Measurements from ENCODE around the gene HDAC9.

The HDAC9 gene

DNA sequence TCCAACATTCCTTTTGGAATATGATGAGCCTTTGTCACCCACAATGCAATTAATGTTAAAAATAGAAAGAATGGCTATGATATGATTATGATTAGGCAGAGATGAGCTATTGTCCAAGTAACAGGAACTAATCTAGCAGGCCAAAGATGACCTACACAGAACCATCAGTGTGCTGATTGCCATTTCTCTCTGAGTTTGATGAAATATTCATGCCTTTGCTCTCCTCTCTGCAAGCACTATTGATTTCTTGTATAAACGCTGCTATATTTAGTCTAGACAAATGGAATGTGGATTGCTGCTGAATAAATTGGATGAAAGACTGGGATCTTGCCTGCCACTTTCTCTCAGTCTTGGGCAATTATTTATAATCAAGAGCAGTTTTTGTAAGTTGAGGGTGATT, 85.4 kb downstream of the HDAC9 start:
- DNase-seq = peak in 2 of 51 donors; percentile 20 to 33

GRCh38 chr7:18583305-18583704, 87.8 kb downstream of the HDAC9 start:
- DNase-seq = no peak

DNA sequence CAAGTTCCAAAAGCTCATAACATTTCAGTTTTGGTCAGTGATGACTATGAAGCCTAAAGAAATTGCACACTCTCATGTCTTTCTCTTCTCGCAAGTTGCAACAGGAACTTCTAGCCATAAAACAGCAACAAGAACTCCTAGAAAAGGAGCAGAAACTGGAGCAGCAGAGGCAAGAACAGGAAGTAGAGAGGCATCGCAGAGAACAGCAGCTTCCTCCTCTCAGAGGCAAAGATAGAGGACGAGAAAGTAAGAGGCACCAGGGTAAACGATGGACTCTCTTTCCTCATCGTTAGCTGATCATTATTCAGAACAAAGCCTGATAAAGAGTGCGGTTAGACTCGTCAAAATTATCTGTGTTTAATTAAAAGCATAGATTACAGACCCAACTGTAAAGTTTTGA, 94.7 kb downstream of the HDAC9 start:
- DNase-seq = no peak

GRCh38 chr7:18590744-18591340, 95.3 kb downstream of the HDAC9 start:
- no peak for DNase-seq

DNA sequence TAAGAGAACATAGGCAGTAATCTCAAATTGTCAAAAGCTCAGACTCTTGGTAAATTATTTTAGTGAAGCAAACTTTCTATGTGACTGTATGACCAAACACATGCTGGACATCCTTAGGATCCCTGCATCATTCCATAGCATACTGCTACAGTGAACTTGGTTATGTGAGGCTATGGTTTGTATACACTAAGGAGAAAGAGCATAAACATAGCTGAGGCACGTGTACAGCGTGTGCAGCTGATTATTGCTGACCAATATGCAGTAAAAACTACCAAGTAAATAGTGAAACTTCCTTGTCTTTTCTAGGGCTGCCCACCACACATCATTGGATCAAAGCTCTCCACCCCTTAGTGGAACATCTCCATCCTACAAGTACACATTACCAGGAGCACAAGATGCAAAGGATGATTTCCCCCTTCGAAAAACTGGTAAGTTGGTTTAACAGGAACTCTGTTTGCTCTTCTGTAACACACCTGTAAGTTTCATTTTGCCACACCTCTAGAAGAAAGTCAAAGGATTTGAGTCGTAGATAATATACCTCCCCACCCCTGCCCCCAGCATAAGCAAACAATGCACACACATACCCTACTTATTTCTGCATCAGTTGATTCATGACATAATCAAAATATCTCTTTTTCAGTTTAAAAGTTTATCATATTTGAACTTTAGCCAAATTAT, 98.2 kb downstream of the HDAC9 start:
- no peak for DNase-seq

DNA sequence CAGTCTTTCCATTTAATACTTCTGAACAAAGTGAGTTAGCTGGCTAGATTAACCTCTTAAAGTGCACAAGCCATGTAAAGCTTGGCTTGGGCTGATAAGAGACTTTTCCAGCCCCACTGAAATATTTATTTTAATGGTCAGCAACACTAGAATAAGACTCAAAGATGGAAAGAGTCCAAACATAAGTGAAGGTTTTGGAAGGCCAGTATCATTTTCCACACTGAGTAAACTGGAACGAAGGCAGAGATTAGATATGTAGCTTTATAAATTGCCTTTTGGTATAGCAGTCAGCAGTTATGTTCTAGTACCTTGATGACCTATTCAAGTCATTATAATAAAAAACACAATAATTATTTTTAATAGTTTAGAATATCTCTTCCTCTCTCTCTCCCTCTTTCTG, 102.2 kb downstream of the HDAC9 start:
- DNase-seq = no peak

GRCh38 chr7:18607025-18607424, 111.5 kb downstream of the HDAC9 start:
- DNase-seq = no peak

DNA sequence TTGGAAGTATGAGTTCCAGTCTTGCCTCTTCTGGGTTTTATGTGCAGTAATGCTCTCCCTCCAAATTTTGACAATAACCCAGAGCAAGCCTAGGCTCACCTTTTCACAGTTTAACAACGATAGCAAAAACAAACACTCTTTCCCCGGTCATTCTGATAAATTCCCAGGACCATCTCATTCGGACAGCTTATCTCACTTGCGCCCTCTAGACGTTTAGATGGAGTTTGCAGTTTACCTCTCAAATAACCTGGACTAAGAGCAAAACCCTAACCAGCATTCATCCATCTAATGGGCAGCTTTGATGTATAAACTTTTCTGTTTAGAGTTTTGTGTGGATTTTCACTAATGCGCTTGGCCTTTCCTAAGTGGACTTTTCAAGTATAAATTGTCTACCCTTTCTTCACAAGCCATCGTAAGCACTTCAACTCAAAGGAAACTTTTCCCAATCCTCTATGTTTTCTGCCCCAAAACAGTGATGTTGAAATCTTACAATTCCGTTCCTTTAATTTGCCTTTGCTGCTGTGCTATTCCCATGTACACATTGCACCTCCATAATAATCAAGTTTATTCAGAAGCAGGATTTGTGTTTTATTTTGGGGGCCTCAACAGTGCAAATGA, 114.9 kb downstream of the HDAC9 start:
- DNase-seq = peak in 1 of 51 donors; percentile 9

DNA sequence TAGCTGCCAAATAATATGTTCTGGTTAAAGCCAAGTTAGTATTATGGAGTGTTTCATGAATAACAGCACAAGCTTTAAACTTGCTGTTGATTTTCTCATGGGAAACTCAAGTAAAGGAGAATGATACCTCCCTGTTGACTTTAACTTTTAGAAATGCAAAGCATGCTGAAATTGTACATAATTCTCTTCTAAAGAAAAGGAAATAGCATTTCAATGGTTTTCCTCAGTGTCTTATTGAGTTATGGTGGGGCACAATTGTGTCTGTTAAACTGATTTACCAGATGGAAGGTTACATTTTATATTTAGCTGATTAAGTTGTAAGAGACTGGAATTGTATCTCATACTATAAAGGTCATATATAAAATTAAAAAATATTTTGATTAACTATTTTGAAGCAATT, 119.3 kb downstream of the HDAC9 start:
- no peak for DNase-seq

DNA sequence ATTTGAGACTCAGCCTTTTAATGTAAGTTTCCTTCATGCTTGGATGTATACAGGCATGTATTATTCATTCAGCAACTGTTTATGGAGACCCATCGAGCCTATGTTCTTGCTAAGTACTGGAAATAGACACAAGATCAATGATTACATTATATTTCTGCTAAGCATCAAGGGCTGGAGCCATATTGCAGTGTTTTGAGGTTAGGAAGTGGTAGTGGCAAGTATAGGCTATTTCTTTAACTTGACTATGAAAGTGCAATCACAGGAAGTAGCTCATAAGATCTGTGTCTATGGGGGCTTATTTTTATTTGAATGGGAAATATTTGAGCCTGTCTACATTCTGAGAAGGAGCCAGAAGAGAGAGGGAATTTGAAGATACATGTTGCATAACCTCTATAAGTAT, 123.8 kb downstream of the HDAC9 start:
- no peak for DNase-seq

DNA sequence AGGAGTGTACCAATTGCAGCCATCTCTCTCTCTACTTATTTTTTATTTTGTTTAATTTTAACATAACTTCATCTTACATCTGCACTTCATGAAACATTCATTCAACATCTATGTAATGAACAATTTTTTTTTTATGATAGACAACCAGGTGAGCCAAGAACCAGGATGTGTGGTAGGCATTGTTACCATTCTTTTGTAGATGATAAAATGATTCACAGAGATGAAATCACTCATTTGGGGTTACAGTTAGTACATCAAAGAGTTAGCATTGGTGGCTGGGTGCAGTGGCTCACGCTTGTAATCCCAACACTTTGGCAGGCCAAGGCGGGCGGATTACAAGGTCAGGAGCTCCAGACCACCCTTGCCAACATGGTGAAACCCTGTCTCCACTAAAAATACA, 127.8 kb downstream of the HDAC9 start:
- no peak for DNase-seq

GRCh38 chr7:18624459-18624858, 128.9 kb downstream of the HDAC9 start:
- no peak for DNase-seq

DNA sequence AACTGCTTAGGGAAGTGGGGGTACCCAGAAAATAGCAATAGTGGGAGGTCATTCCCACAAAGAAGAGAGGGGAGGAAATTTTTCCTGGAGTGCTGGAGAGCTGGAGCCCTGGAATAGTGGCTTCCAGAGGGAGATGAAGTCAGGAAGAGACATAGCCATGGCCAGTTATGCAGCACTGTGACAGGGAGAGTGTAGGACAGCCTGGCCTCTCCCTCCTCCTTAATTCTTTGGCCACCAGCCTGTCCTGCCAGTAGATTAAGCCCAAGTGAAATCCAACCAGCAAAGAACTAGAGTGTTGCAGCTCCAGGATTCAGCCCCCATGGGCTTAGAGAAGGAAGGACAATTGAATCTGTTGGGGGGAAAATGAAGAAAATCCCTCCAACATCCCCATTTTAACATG, 130.5 kb downstream of the HDAC9 start:
- no peak for DNase-seq

GRCh38 chr7:18626717-18627116, 131.2 kb downstream of the HDAC9 start:
- no peak for DNase-seq

- DNase-seq = no peak
These were observed 142.0 kb downstream of the HDAC9 start for GRCh38 chr7:18637516-18637915.

DNA sequence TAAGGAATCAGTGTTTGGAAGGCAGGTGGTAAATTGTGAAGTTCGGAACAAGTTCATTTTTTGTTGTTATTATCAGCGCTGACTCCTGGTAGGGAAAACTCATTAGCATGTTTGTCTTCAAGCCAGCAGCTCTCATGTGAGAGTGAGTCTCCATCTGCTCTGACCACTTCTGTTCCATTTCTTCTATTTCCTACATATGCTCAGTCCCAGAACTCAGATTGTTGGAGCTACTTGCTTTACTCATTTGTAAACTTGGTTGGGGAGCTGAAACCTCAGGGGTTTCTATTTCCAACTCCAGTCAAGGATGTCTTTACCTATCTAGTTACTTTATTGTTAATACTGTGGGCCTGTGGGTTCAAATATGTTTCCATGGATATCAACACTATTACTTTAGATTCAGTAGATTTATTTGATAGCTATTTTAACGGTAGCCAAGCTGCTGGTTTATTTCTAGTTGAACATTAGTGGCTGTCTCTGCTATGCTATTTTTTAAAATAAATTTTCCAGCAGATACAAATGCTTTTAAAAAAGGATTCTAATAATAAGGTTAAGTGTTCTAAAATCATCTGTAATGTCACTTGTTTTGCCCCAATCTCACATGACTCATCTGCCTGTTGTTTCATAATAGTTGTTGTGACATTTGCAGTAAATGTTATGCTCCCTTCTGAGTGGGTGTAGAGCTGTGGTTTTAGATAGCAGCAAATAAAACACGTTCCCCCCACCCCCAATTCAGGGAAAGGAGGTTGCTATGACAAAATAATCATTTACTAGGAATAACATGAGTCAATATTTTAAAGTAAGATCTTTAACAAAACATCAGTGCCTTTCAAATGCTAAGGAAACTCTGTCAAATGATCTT, 143.3 kb downstream of the HDAC9 start:
- peak in 1 of 51 donors; percentile 52 for DNase-seq

GRCh38 chr7:18639711-18640110, 144.2 kb downstream of the HDAC9 start:
- no peak for DNase-seq

GRCh38 chr7:18644981-18645380, 149.4 kb downstream of the HDAC9 start:
- no peak for DNase-seq

- DNase-seq = no peak
These were observed 152.0 kb downstream of the HDAC9 start for GRCh38 chr7:18647582-18647981.

DNA sequence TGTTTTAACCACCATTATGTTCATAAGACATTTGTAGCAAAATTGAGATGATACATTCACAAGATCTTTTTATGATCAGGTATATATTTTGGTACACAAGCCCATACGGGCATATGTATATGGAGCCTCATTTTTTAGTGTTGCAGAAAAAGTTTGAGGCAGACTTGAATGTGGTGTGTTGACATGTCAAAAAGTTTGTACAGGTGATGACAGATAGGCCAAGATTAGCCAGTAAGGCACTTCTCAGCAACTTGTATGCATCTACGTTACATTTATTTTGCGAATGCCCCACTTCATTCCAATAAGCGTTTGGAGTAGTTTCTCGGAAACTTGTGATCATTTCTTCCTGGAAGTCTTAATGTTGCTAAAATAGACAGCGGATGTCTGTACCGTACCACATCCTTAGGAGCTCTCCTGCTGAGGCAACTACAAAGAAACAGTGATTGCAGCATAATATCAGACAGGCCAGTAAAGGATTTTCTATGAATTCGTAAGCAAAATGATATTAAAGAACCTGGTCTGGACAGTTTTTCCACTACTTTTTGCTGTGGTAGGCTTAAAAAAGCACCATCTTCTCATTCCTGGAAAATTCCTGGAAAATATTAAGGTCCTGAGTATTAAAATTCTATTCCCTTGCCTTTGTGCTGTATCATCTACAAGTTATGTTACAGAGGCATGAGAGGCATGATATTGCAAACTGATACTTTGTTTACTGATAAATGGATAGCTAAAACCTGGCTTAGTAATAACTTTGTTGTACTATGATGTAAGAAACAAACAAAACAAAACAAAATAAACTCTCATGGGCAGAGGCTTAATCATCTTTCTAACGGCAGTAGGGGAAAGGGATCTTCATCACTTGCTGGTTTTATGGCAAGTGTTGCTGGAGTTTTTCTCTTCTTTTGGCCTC, 153.6 kb downstream of the HDAC9 start:
- no peak for DNase-seq

Data from hypothalamus (tissue), 51 donors.